ENCODE data around the gene TXNIP. TPM values are rescaled to one million over a fixed set of nuclear protein-coding genes. Genes with fewer than 3 reads are reported as not detected.

Gene TXNIP
- total RNA-seq, 1 donor from 2014 or later: 129 TPM

GRCh38 chr1:145999321-146000024 lies 3.1 kb upstream of the TXNIP start:
- H3K27me3 Mint-ChIP-seq (ENCODE audit: low read depth): no peaks in the 10 kb centered on the region
- H3K36me3 Mint-ChIP-seq: peaks cover 8% of the 10 kb centered on the region
- H3K4me1 Mint-ChIP-seq: peaks cover 23% of the 10 kb centered on the region
- no peak for TF ChIP-seq CTCF (IDR thresholded peaks at IDR 0.05; ENCODE audit: unreplicated experiment)
- no peaks in the 10 kb centered on the region for H3K9me3 Mint-ChIP-seq
- H3K4me3 Mint-ChIP-seq: no peak overlapping the region
- DNase-seq (ENCODE audit: low spot score in 2 of 2, unreplicated experiment in 2 of 2): no peak
- peak overlapping the region; percentile 3 for H3K27ac Mint-ChIP-seq

GRCh38 chr1:145997718-145998023 lies 1.3 kb upstream of the TXNIP start:
- Mint-ChIP-seq H3K4me3 (peak overlapping the region; percentile 99), H3K9me3 (no peaks in the 10 kb centered on the region), H3K27me3 (ENCODE audit: low read depth) (no peaks in the 10 kb centered on the region), H3K4me1 (peaks cover 41% of the 10 kb centered on the region), H3K36me3 (peaks cover 26% of the 10 kb centered on the region), H3K27ac (peak overlapping the region; percentile 98)
- DNase-seq (ENCODE audit: low spot score in 2 of 2, unreplicated experiment in 2 of 2): no peak
- TF ChIP-seq CTCF (IDR thresholded peaks at IDR 0.05; ENCODE audit: unreplicated experiment): no peak

GRCh38 chr1:145997016-145997717 lies 788 bp upstream of the TXNIP start:
- H3K4me1 Mint-ChIP-seq: peaks cover 45% of the 10 kb centered on the region
- peaks cover 30% of the 10 kb centered on the region for H3K36me3 Mint-ChIP-seq
- H3K4me3 Mint-ChIP-seq: peak overlapping the region; percentile 99

GRCh38 chr1:145995964-145996432 lies 381 bp downstream of the TXNIP start:
- peaks cover 33% of the 10 kb centered on the region for H3K36me3 Mint-ChIP-seq
- H3K4me3 Mint-ChIP-seq: peak overlapping the region; percentile 99
- no peak for DNase-seq (ENCODE audit: low spot score in 2 of 2, unreplicated experiment in 2 of 2)
- no peak for TF ChIP-seq CTCF (IDR thresholded peaks at IDR 0.05; ENCODE audit: unreplicated experiment)
- H3K9me3 Mint-ChIP-seq: no peaks in the 10 kb centered on the region
- H3K27ac Mint-ChIP-seq: peak overlapping the region; percentile 98
- no peaks in the 10 kb centered on the region for H3K27me3 Mint-ChIP-seq (ENCODE audit: low read depth)
- H3K4me1 Mint-ChIP-seq: peaks cover 52% of the 10 kb centered on the region

More at GRCh38 chr1:145997016-145997717, 788 bp upstream of the TXNIP start:
- peak overlapping the region; percentile 98 for H3K27ac Mint-ChIP-seq
- TF ChIP-seq CTCF (IDR thresholded peaks at IDR 0.05; ENCODE audit: unreplicated experiment): no peak
- no peaks in the 10 kb centered on the region for H3K9me3 Mint-ChIP-seq
- H3K27me3 Mint-ChIP-seq (ENCODE audit: low read depth): no peaks in the 10 kb centered on the region
- no peak for DNase-seq (ENCODE audit: low spot score in 2 of 2, unreplicated experiment in 2 of 2)

- Mint-ChIP-seq H3K4me1 (peaks cover 52% of the 10 kb centered on the region), H3K27me3 (ENCODE audit: low read depth) (no peaks in the 10 kb centered on the region), H3K9me3 (no peaks in the 10 kb centered on the region), H3K36me3 (peaks cover 33% of the 10 kb centered on the region), H3K27ac (peak overlapping the region; percentile 98), H3K4me3 (peak overlapping the region; percentile 99)
- no peak for TF ChIP-seq CTCF (IDR thresholded peaks at IDR 0.05; ENCODE audit: unreplicated experiment)
- DNase-seq (ENCODE audit: low spot score in 2 of 2, unreplicated experiment in 2 of 2): no peak
These were observed 1.1 kb downstream of the TXNIP start for GRCh38 chr1:145995148-145995881.

All from mesothelial cell of epicardium (in vitro differentiated cells).